K562 (cell line): Measurements from ENCODE around the gene RNPEPL1.
"Not testable (repeated sequence)": the region's sequence is repeated elsewhere in the genome, so short reads cannot be mapped to it uniquely, and the experiment has no call there.

Experiments used
- CTCF ChIP-seq, 3 experiments: IDR thresholded peaks in 2 of 3; conservative IDR thresholded peaks in 1 of 3; 2 replicates each; pipeline ENCODE4 v1.5.1; 2011 to 2012; ENCODE audit warnings: low read length in 3 of 3, mild to moderate bottlenecking in 3 of 3, control low read depth in 2 of 3, improper control_type of control experiment in 1 of 3, inconsistent platforms in 1 of 3, low read depth in 1 of 3, mixed read lengths in 1 of 3, moderate library complexity in 1 of 3; ENCODE audit not compliant: insufficient read depth in 2 of 3
- ETV5 ChIP-seq: sonication (generic); formaldehyde crosslinking; IDR thresholded peaks from 2 replicates; pipeline ENCODE4 v1.4.0; 2020; ENCODE audit warnings: low read depth, mild to moderate bottlenecking, missing genetic modification reagents
- HDAC8 ChIP-seq: fragments of 450-650 bp; IDR thresholded peaks from 2 replicates; pipeline ENCODE4 v1.6.1; 2016; ENCODE audit warnings: mild to moderate bottlenecking, missing genetic modification characterization, moderate library complexity, missing compliant biosample characterization
- KDM1A ChIP-seq, 2 experiments: fragments of 450-650 bp; IDR thresholded peaks; 2 replicates each; pipeline ENCODE4 v1.6.1; 2016; ENCODE audit warnings: mild to moderate bottlenecking in 2 of 2
- MAX ChIP-seq: sonication (generic); formaldehyde crosslinking; IDR thresholded peaks from 2 replicates; pipeline ENCODE4 v1.9.0; 2022; ENCODE audit warnings: mild to moderate bottlenecking, missing genetic modification reagents
- POLR2A ChIP-seq: fragments of 450-650 bp; conservative IDR thresholded peaks from 2 replicates; pipeline ENCODE4 v1.6.1; 2016
- POLR2AphosphoS5 ChIP-seq: IDR thresholded peaks from 2 replicates; pipeline ENCODE4 v1.6.1; 2011; ENCODE audit warnings: mild to moderate bottlenecking, low read depth, low read length, moderate library complexity; ENCODE audit not compliant: control insufficient read depth, insufficient read depth
- RCOR1 ChIP-seq, 2 experiments: IDR thresholded peaks; 2 replicates each; pipeline ENCODE4 v1.6.1; 2012; ENCODE audit warnings: low read depth in 2 of 2, low read length in 2 of 2, borderline replicate concordance in 1 of 2, improper control_type of control experiment in 1 of 2
- REST ChIP-seq, 2 experiments: fragments of 450-650 bp; formaldehyde crosslinking in 1 of 2; IDR thresholded peaks; 2 replicates each; pipeline versions ENCODE4 v1.4.0 to v1.6.1; 2014 to 2020; ENCODE audit warnings: mild to moderate bottlenecking in 2 of 2, borderline replicate concordance in 1 of 2, low read depth in 1 of 2
- TCF7L2 ChIP-seq: fragments of 150-350 bp; IDR thresholded peaks from 2 replicates; pipeline ENCODE4 v1.6.1; 2016; ENCODE audit warnings: low read depth, mild to moderate bottlenecking, low read length, moderate library complexity
- ZBTB40 ChIP-seq, 2 experiments: fragments of 450-650 bp in 1 of 2; sonication (generic) in 1 of 2; formaldehyde crosslinking in 1 of 2; IDR thresholded peaks; 2 replicates each; pipeline versions ENCODE4 v1.7.1 to v1.9.0; 2016 to 2022; ENCODE audit warnings: inconsistent platforms in 1 of 2, mild to moderate bottlenecking in 1 of 2, missing genetic modification reagents in 1 of 2
- ZKSCAN1 ChIP-seq: fragments of 150-350 bp; IDR thresholded peaks from 2 replicates; pipeline ENCODE4 v1.6.1; 2016; ENCODE audit warnings: low read depth, low read length

GRCh38 chr2:240539101-240539500 is 29.2 kb upstream of the RNPEPL1 start:
- TF ChIP-seq POLR2A; HDAC8 (tag); POLR2AphosphoS5; ETV5 (CRISPR knock-in tag); TCF7L2; ZBTB40 (IDR thresholded peaks at IDR 0.05); ZBTB40 (CRISPR knock-in tag; IDR thresholded peaks at IDR 0.05); CTCF (IDR thresholded peaks at IDR 0.05 in 2 of 3, conservative IDR thresholded peaks at IDR 0.05 in 1 of 3; ENCODE audit: insufficient read depth in 2 of 3, low read depth in 1 of 3, low read length in 3 of 3); MAX (CRISPR knock-in tag); KDM1A (IDR thresholded peaks at IDR 0.05); ZKSCAN1; REST (IDR thresholded peaks at IDR 0.05; ENCODE audit: borderline replicate concordance); REST (CRISPR knock-in tag; IDR thresholded peaks at IDR 0.05; ENCODE audit: low read depth); RCOR1 (IDR thresholded peaks at IDR 0.05; ENCODE audit: borderline replicate concordance in 1 of 2, low read depth in 2 of 2, low read length in 2 of 2): not testable (repeated sequence)
